NCI-H748 (cell line): Measurements from ENCODE around the gene KCNMA1.

Experiments used
- DNase-seq: peaks from one replicate; lab custom pipeline; 2025; ENCODE audit not compliant: unreplicated experiment; lab: John Stamatoyannopoulos, UW

Gene KCNMA1

GRCh38 chr10:77139252-77140160 is 498.1 kb downstream of the KCNMA1 start:
- no peak for DNase-seq

- DNase-seq, result no peak
These were observed 499.1 kb downstream of the KCNMA1 start for GRCh38 chr10:77138541-77138940.

- no peak for DNase-seq
These were observed 502.1 kb downstream of the KCNMA1 start for GRCh38 chr10:77135555-77135954.

- no peak for DNase-seq
These were observed 506.4 kb downstream of the KCNMA1 start for GRCh38 chr10:77131214-77131613.

- no peak for DNase-seq
These were observed 510.4 kb downstream of the KCNMA1 start for GRCh38 chr10:77127243-77127642.

GRCh38 chr10:77125231-77125630 is 512.4 kb downstream of the KCNMA1 start:
- DNase-seq, result no peak

- DNase-seq, result no peak
These were observed 514.3 kb downstream of the KCNMA1 start for GRCh38 chr10:77123330-77123729.

- peak; percentile 0 for DNase-seq
These were observed 515.8 kb downstream of the KCNMA1 start for GRCh38 chr10:77121829-77122228.

- DNase-seq, result no peak
These were observed 516.8 kb downstream of the KCNMA1 start for GRCh38 chr10:77120666-77121376.

GRCh38 chr10:77120012-77120411 is 517.6 kb downstream of the KCNMA1 start:
- no peak for DNase-seq

GRCh38 chr10:77118603-77119282 is 518.9 kb downstream of the KCNMA1 start:
- no peak for DNase-seq

GRCh38 chr10:77117501-77117900 is 520.1 kb downstream of the KCNMA1 start:
- no peak for DNase-seq

- no peak for DNase-seq
These were observed 520.7 kb downstream of the KCNMA1 start for GRCh38 chr10:77116904-77117303.

- no peak for DNase-seq
These were observed 523.3 kb downstream of the KCNMA1 start for GRCh38 chr10:77114181-77114821.

- DNase-seq, result peak; percentile 30
These were observed 525.7 kb downstream of the KCNMA1 start for GRCh38 chr10:77111611-77112550.

GRCh38 chr10:77110757-77111156 is 526.9 kb downstream of the KCNMA1 start:
- DNase-seq, result no peak

- no peak for DNase-seq
These were observed 528.1 kb downstream of the KCNMA1 start for GRCh38 chr10:77109351-77109994.

- no peak for DNase-seq
These were observed 530.9 kb downstream of the KCNMA1 start for GRCh38 chr10:77106676-77107075.

- DNase-seq, result no peak
These were observed 531.8 kb downstream of the KCNMA1 start for GRCh38 chr10:77105761-77106221.
